Left lung (tissue), 10 donors: ENCODE measurements around the gene CMIP. TPM values are rescaled to one million over a fixed set of nuclear protein-coding genes. Genes with fewer than 3 reads are reported as not detected.

Experiments used
- ATAC-seq: fragments of 200-7000 bp; cut with Tn5 transposase; one replicate; pipeline ENCODE4 v1.9.1; 2020; ENCODE audit warnings: moderate library complexity
- DNase-seq, 4 donors: peaks; one replicate each; pipeline ENCODE4 v3.0.0-alpha.2; 2013 to 2020
- H3K27ac ChIP-seq, 2 donors: fragments of 200-600 bp; sonication (generic) in 1 of 2; one replicate each; pipeline versions ENCODE4 v1.5.0 to v1.8.0; 2020 to 2021
- H3K27me3 ChIP-seq, 2 donors: fragments of 200-600 bp; sonication (generic) in 1 of 2; one replicate each; pipeline versions ENCODE4 v1.5.0 to v1.8.0; 2020 to 2021
- H3K36me3 ChIP-seq, 2 donors: fragments of 200-600 bp; sonication (generic) in 1 of 2; one replicate each; pipeline versions ENCODE4 v1.5.0 to v1.8.0; 2020 to 2021
- H3K4me1 ChIP-seq, 2 donors: fragments of 200-600 bp; one replicate each; pipeline ENCODE4 v1.8.0; 2021
- H3K4me3 ChIP-seq, 2 donors: fragments of 200-600 bp; sonication (generic) in 1 of 2; one replicate each; pipeline versions ENCODE4 v1.5.0 to v1.8.0; 2020 to 2021; ENCODE audit warnings: mild to moderate bottlenecking in 1 of 2
- H3K9me3 ChIP-seq, 2 donors: fragments of 200-600 bp; sonication (generic) in 1 of 2; one replicate each; pipeline versions ENCODE4 v1.5.0 to v1.8.0; 2020 to 2021
- CTCF ChIP-seq, 2 donors: fragments of 200-600 bp; sonication (generic) in 1 of 2; IDR thresholded peaks; one replicate each; pipeline versions ENCODE4 v1.5.0 to v1.8.0; 2021; ENCODE audit warnings: antibody characterized with exemption in 2 of 2
- intact Hi-C, 2 donors: fragments of 100-400 bp; cut with DNase I; formaldehyde crosslinking; loops; one replicate each; pipeline versions ENCODE4 v1.11.2 to v1.14.2; 2022
- polyA plus RNA-seq, 6 donors: library from polyadenylated mRNA; unstranded; fragments of 120-200 nt; gene quantifications; one replicate each; pipeline ENCODE4 v1.2.1, GENCODE V29; 2013; ENCODE audit not compliant: insufficient read length in 6 of 6
- total RNA-seq, 2 donors: library from RNA; stranded (reverse); fragmentation: NEBNext Ultra II Directional; extraction: Animal tissue kit (Norgen Biotek cat#: 25700); gene quantifications; one replicate each; pipeline ENCODE4 v1.2.1, GENCODE V29; 2021
- donor health status: DM: no; HTN: yes; CAD: no.
- donor health status: DM: no; HTN: no; CAD: no.

Gene CMIP
- total and polyA plus RNA-seq, 8 donors, result 35.3 to 55.8 (median 40.4) TPM

- intact Hi-C loops, result no loop called here
- Histone ChIP-seq H3K27me3 (no peaks in the 10 kb centered on the region), H3K9me3 (no peaks in the 10 kb centered on the region), H3K27ac (peak overlapping the region in 1 of 2 donors; percentile 51), H3K4me1 (peaks cover 15 to 81% of the 10 kb centered on the region in 2 donors), H3K36me3 (no peaks in the 10 kb centered on the region), H3K4me3 (no peak overlapping the region)
- no peak for TF ChIP-seq CTCF (IDR thresholded peaks at IDR 0.05)
- ATAC-seq (peak; percentile 23), DNase-seq (no peak)
Observed at GRCh38 chr16:81551821-81552304, 107.3 kb downstream of the CMIP start.

GRCh38 chr16:81552743-81553079 lies 108.1 kb downstream of the CMIP start:
- Histone ChIP-seq H3K27me3 (no peaks in the 10 kb centered on the region), H3K4me3 (no peak overlapping the region), H3K36me3 (no peaks in the 10 kb centered on the region), H3K27ac (peak overlapping the region; percentile 30 to 38), H3K9me3 (no peaks in the 10 kb centered on the region), H3K4me1 (peaks cover 15 to 77% of the 10 kb centered on the region in 2 donors)
- ATAC-seq (no peak), DNase-seq (no peak)
- intact Hi-C loops, result no loop called here
- no peak for TF ChIP-seq CTCF (IDR thresholded peaks at IDR 0.05)

- Histone ChIP-seq H3K9me3 (no peaks in the 10 kb centered on the region), H3K27ac (peak overlapping the region; percentile 30 to 38), H3K4me3 (no peak overlapping the region), H3K4me1 (peaks cover 15 to 77% of the 10 kb centered on the region in 2 donors), H3K36me3 (no peaks in the 10 kb centered on the region), H3K27me3 (no peaks in the 10 kb centered on the region)
- no peak for TF ChIP-seq CTCF (IDR thresholded peaks at IDR 0.05)
- ATAC-seq (peak; percentile 13), DNase-seq (no peak)
- intact Hi-C loops, result no loop called here
Observed at GRCh38 chr16:81553080-81553813, 108.6 kb downstream of the CMIP start.

- Histone ChIP-seq H3K4me3 (no peak overlapping the region), H3K9me3 (no peaks in the 10 kb centered on the region), H3K27ac (peak overlapping the region; percentile 30 to 38), H3K27me3 (no peaks in the 10 kb centered on the region), H3K4me1 (peaks cover 15 to 77% of the 10 kb centered on the region in 2 donors), H3K36me3 (no peaks in the 10 kb centered on the region)
- DNase-seq, result no peak
- ATAC-seq, result no peak
- TF ChIP-seq CTCF (IDR thresholded peaks at IDR 0.05), result no peak
- intact Hi-C loops, result no loop called here
Observed at GRCh38 chr16:81553814-81554675, 109.4 kb downstream of the CMIP start.

GRCh38 chr16:81554979-81555378 lies 110.4 kb downstream of the CMIP start:
- TF ChIP-seq CTCF (IDR thresholded peaks at IDR 0.05), result no peak
- Histone ChIP-seq H3K9me3 (no peaks in the 10 kb centered on the region), H3K36me3 (no peaks in the 10 kb centered on the region), H3K4me3 (no peak overlapping the region), H3K27ac (no peak overlapping the region), H3K4me1 (peaks cover 15 to 75% of the 10 kb centered on the region in 2 donors), H3K27me3 (no peaks in the 10 kb centered on the region)
- DNase-seq (no peak), ATAC-seq (no peak)
- intact Hi-C loops, result no loop called here
